GM12878 (cell line): Measurements from ENCODE around the gene PGLYRP4. TPM values are rescaled to one million over a fixed set of nuclear protein-coding genes. Genes with fewer than 3 reads are reported as not detected.

ENCODE experiments used
- ATAC-seq: fragments of 200-7000 bp; cut with Tn5 transposase; 3 replicates; pipeline ENCODE4 v1.9.1; 2020; ENCODE audit warnings: mild to moderate bottlenecking, moderate library complexity
- BruUV-seq: library from RNA; stranded (reverse); fragments of 400-500 nt; replicated peaks from 2 replicates; lab custom pipeline; 2021; lab: Mats Ljungman, UMichigan
- CTCF ChIA-PET: fragments of 300-600 bp; sonication (Branson Sonifier 250); formaldehyde crosslinking; extraction: SDS; loops from one replicate; lab custom pipeline; 2021; ENCODE audit warnings: inconsistent platforms; lab: Yijun Ruan, JAX
- POLR2A ChIA-PET: fragments of 350-600 bp; formaldehyde crosslinking; extraction: SDS; loops from one replicate; lab custom pipeline; 2021; ENCODE audit warnings: inconsistent platforms; lab: Charles Lee
- RAD21 ChIA-PET: fragments of 300-600 bp; sonication (Branson Sonifier 250); formaldehyde crosslinking; loops from one replicate; lab custom pipeline; 2023; ENCODE audit warnings: antibody characterized with exemption; ENCODE audit not compliant: unreplicated experiment; lab: Charles Lee
- SMC1A ChIA-PET: fragments of 300-600 bp; sonication (Branson Sonifier 250); formaldehyde crosslinking; loops from one replicate; lab custom pipeline; 2023; ENCODE audit not compliant: unreplicated experiment, uncharacterized antibody; lab: Charles Lee
- DNase-seq: peaks from one replicate; pipeline ENCODE4 v3.0.0-alpha.2; 2011; ENCODE audit warnings: low read depth, low spot score
- FAIRE-seq: peaks from 3 replicates; lab custom pipeline; 2011; peaks lifted over from hg19 to GRCh38; lab: Jason Lieb, UNC
- H2AFZ ChIP-seq: 2 replicates; pipeline ENCODE4 v1.6.0; 2011; ENCODE audit warnings: low read depth, low read length, control low read depth; ENCODE audit not compliant: control insufficient read depth
- H3K27ac ChIP-seq: 2 replicates; pipeline ENCODE4 v1.5.1; 2011; ENCODE audit warnings: control low read depth; ENCODE audit not compliant: control insufficient read depth, insufficient read depth
- H3K27me3 ChIP-seq, 2 experiments: replicated peaks in 1 of 2; 2 replicates each; pipeline versions ENCODE4 v1.6.0 to v1.6.1; 2011; ENCODE audit warnings: low read length in 1 of 2; ENCODE audit not compliant: control insufficient read depth in 2 of 2, insufficient read depth in 2 of 2
- H3K36me3 ChIP-seq, 2 experiments: 2 replicates each; pipeline ENCODE4 v1.5.1; 2011; ENCODE audit warnings: low read length in 1 of 2; ENCODE audit not compliant: control insufficient read depth in 2 of 2, insufficient read depth in 2 of 2
- H3K4me1 ChIP-seq: 2 replicates; pipeline ENCODE4 v1.6.1; 2011; ENCODE audit warnings: mild to moderate bottlenecking, low read length, moderate library complexity, mixed read lengths; ENCODE audit not compliant: control insufficient read depth, insufficient read depth
- H3K4me2 ChIP-seq: 2 replicates; pipeline ENCODE4 v1.6.0; 2011; ENCODE audit warnings: control low read depth; ENCODE audit not compliant: control insufficient read depth, insufficient read depth
- H3K4me3 ChIP-seq: fragments of 200-600 bp; sonication (generic); 2 replicates; pipeline ENCODE4 v1.5.1; 2016
- H3K79me2 ChIP-seq: 2 replicates; pipeline ENCODE4 v1.6.0; 2011; ENCODE audit warnings: low read length; ENCODE audit not compliant: control insufficient read depth, insufficient read depth
- H3K9ac ChIP-seq: 2 replicates; pipeline ENCODE4 v1.8.0; 2011; ENCODE audit warnings: low read length, control low read depth, mixed read lengths; ENCODE audit not compliant: control insufficient read depth, insufficient read depth
- H3K9me3 ChIP-seq: replicated peaks from 3 replicates; pipeline ENCODE4 v1.5.1; 2011; ENCODE audit warnings: mild to moderate bottlenecking, low read length; ENCODE audit not compliant: control insufficient read depth, insufficient read depth
- H4K20me1 ChIP-seq: 2 replicates; pipeline ENCODE4 v1.6.0; 2011; ENCODE audit not compliant: control insufficient read depth, insufficient read depth
- BACH1 ChIP-seq: fragments of 450-650 bp; IDR thresholded peaks from 2 replicates; pipeline ENCODE4 v1.6.1; 2017; ENCODE audit warnings: mild to moderate bottlenecking, borderline replicate concordance
- CREM ChIP-seq: IDR thresholded peaks from 2 replicates; pipeline ENCODE4 v1.6.1; 2014; ENCODE audit warnings: antibody characterized with exemption, low read depth
- ETV6 ChIP-seq, 2 experiments: fragments of 450-650 bp in 1 of 2; IDR thresholded peaks in 1 of 2; conservative IDR thresholded peaks in 1 of 2; 2 replicates each; pipeline ENCODE4 v1.6.1; 2014; ENCODE audit warnings: antibody characterized with exemption in 1 of 2, borderline replicate concordance in 1 of 2, low read depth in 1 of 2, mild to moderate bottlenecking in 1 of 2, moderate library complexity in 1 of 2
- FOXM1 ChIP-seq: IDR thresholded peaks from 2 replicates; pipeline ENCODE4 v1.6.1; 2012; ENCODE audit warnings: low read depth, mild to moderate bottlenecking, inconsistent platforms, low read length, moderate library complexity
- KAT2A ChIP-seq: conservative IDR thresholded peaks from 2 replicates; pipeline ENCODE4 v1.6.1; 2011; ENCODE audit warnings: low read depth, low read length; ENCODE audit not compliant: control insufficient read depth
- KDM1A ChIP-seq: fragments of 200-600 bp; sonication (generic); IDR thresholded peaks from 2 replicates; pipeline ENCODE4 v1.6.1; 2016; ENCODE audit warnings: borderline replicate concordance
- MEF2A ChIP-seq: IDR thresholded peaks from 2 replicates; pipeline ENCODE4 v1.6.1; 2011; ENCODE audit warnings: low read depth, mild to moderate bottlenecking, low read length, moderate library complexity; ENCODE audit not compliant: insufficient read depth
- MTA2 ChIP-seq: fragments of 450-650 bp; IDR thresholded peaks from 2 replicates; pipeline ENCODE4 v1.6.1; 2016; ENCODE audit warnings: low read depth, mild to moderate bottlenecking, moderate library complexity
- MXI1 ChIP-seq: fragments of 150-350 bp; IDR thresholded peaks from 2 replicates; pipeline ENCODE4 v1.6.1; 2011; ENCODE audit warnings: low read depth, mild to moderate bottlenecking, inconsistent platforms, low read length, improper control_type of control experiment
- MYC ChIP-seq: IDR thresholded peaks from 2 replicates; pipeline ENCODE4 v1.6.1; 2011; ENCODE audit warnings: mild to moderate bottlenecking, low read length, moderate library complexity, inconsistent platforms; ENCODE audit not compliant: insufficient read depth, insufficient replicate concordance, insufficient read length, severe bottlenecking
- SP1 ChIP-seq: IDR thresholded peaks from one replicate; pipeline ENCODE4 v1.6.1; 2011; ENCODE audit warnings: low read depth, low read length
- SPI1 ChIP-seq: IDR thresholded peaks from 2 replicates; pipeline ENCODE4 v1.6.1; 2011; ENCODE audit warnings: low read depth, mild to moderate bottlenecking, low read length, moderate library complexity, borderline replicate concordance; ENCODE audit not compliant: insufficient read depth
- ZZZ3 ChIP-seq: IDR thresholded peaks from 2 replicates; pipeline ENCODE4 v1.6.1; 2011; ENCODE audit warnings: low read depth; ENCODE audit not compliant: control insufficient read depth, insufficient read length
- in situ Hi-C: fragments of 300-500 bp; cut with MboI; formaldehyde crosslinking; loops from 9 replicates; pipeline ENCODE4 v1.14.3; 2018; ENCODE audit warnings: mixed read lengths
- intact Hi-C: fragments of 100-400 bp; cut with micrococcal nuclease; formaldehyde crosslinking; loops from one replicate; pipeline ENCODE4 v1.14.2; 2022; ENCODE audit not compliant: unreplicated experiment
- polyA plus RNA-seq, 11 experiments: library from polyadenylated mRNA; depleted of rRNA in 4 of 11; unstranded in 6 of 11; stranded (reverse) in 5 of 11; fragments of >200 nt; fragmentation: Nextera tagmentation in 4 of 11; fragmentation: Illumina TruSeq in 1 of 11; extraction: Ambion mirVana in 4 of 11; extraction: Trizol in 1 of 11; gene quantifications; 1 replicate in 1 of 11; 2 replicates in 10 of 11; pipeline versions ENCODE4 v1.2.1 to v1.2.3, GENCODE V29; 2011 to 2016; ENCODE audit warnings: inconsistent platforms in 2 of 11, missing spikeins in 2 of 11, low read depth in 1 of 11
- total RNA-seq, 4 experiments: library from RNA; depleted of rRNA in 3 of 4; stranded (reverse); fragments of >200 nt in 3 of 4; fragmentation: Illumina TruSeq in 1 of 4; extraction: Trizol in 1 of 4; gene quantifications; 2 replicates each; pipeline versions ENCODE4 v1.2.1 to v1.2.3, GENCODE V29; 2013 to 2021
- TF ChIP-seq, protein P1 (sequence below): IDR thresholded peaks from 2 replicates; pipeline ENCODE4 v1.6.1; 2012; ENCODE audit warnings: mild to moderate bottlenecking, low read depth, low read length
- TF ChIP-seq, protein P2 (sequence below): fragments of 450-650 bp; IDR thresholded peaks from 2 replicates; pipeline ENCODE4 v1.6.1; 2016; ENCODE audit warnings: mild to moderate bottlenecking
- TF ChIP-seq, protein P3 (sequence below): fragments of 450-650 bp; IDR thresholded peaks from 2 replicates; pipeline ENCODE4 v1.6.1; 2016; ENCODE audit warnings: mild to moderate bottlenecking, moderate library complexity, borderline replicate concordance

PGLYRP4 gene
- total and polyA plus RNA-seq, 10 of the 15 experiments (the other 5 are each of a cell fraction or from before 2014, with no cell fraction given) = 0.22 to 3.0 (median 0.44) TPM

- BruUV-seq = no TSS peak
- POLR2A ChIA-PET = no interaction called here
- no peak for TF ChIP-seq SP1
- TF ChIP-seq SPI1 = no peak
- TF ChIP-seq MEF2A = no peak
- TF ChIP-seq, protein P1, sequence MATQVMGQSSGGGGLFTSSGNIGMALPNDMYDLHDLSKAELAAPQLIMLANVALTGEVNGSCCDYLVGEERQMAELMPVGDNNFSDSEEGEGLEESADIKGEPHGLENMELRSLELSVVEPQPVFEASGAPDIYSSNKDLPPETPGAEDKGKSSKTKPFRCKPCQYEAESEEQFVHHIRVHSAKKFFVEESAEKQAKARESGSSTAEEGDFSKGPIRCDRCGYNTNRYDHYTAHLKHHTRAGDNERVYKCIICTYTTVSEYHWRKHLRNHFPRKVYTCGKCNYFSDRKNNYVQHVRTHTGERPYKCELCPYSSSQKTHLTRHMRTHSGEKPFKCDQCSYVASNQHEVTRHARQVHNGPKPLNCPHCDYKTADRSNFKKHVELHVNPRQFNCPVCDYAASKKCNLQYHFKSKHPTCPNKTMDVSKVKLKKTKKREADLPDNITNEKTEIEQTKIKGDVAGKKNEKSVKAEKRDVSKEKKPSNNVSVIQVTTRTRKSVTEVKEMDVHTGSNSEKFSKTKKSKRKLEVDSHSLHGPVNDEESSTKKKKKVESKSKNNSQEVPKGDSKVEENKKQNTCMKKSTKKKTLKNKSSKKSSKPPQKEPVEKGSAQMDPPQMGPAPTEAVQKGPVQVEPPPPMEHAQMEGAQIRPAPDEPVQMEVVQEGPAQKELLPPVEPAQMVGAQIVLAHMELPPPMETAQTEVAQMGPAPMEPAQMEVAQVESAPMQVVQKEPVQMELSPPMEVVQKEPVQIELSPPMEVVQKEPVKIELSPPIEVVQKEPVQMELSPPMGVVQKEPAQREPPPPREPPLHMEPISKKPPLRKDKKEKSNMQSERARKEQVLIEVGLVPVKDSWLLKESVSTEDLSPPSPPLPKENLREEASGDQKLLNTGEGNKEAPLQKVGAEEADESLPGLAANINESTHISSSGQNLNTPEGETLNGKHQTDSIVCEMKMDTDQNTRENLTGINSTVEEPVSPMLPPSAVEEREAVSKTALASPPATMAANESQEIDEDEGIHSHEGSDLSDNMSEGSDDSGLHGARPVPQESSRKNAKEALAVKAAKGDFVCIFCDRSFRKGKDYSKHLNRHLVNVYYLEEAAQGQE = no peak
- TF ChIP-seq MTA2 = no peak
- no peak for TF ChIP-seq ETV6 (conservative IDR thresholded peaks at IDR 0.05 in 1 of 2, IDR thresholded peaks at IDR 0.05 in 1 of 2; ENCODE audit: borderline replicate concordance in 1 of 2, low read depth in 1 of 2)
- TF ChIP-seq, protein P2, sequence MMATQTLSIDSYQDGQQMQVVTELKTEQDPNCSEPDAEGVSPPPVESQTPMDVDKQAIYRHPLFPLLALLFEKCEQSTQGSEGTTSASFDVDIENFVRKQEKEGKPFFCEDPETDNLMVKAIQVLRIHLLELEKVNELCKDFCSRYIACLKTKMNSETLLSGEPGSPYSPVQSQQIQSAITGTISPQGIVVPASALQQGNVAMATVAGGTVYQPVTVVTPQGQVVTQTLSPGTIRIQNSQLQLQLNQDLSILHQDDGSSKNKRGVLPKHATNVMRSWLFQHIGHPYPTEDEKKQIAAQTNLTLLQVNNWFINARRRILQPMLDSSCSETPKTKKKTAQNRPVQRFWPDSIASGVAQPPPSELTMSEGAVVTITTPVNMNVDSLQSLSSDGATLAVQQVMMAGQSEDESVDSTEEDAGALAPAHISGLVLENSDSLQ = no peak
- TF ChIP-seq, protein P3, sequence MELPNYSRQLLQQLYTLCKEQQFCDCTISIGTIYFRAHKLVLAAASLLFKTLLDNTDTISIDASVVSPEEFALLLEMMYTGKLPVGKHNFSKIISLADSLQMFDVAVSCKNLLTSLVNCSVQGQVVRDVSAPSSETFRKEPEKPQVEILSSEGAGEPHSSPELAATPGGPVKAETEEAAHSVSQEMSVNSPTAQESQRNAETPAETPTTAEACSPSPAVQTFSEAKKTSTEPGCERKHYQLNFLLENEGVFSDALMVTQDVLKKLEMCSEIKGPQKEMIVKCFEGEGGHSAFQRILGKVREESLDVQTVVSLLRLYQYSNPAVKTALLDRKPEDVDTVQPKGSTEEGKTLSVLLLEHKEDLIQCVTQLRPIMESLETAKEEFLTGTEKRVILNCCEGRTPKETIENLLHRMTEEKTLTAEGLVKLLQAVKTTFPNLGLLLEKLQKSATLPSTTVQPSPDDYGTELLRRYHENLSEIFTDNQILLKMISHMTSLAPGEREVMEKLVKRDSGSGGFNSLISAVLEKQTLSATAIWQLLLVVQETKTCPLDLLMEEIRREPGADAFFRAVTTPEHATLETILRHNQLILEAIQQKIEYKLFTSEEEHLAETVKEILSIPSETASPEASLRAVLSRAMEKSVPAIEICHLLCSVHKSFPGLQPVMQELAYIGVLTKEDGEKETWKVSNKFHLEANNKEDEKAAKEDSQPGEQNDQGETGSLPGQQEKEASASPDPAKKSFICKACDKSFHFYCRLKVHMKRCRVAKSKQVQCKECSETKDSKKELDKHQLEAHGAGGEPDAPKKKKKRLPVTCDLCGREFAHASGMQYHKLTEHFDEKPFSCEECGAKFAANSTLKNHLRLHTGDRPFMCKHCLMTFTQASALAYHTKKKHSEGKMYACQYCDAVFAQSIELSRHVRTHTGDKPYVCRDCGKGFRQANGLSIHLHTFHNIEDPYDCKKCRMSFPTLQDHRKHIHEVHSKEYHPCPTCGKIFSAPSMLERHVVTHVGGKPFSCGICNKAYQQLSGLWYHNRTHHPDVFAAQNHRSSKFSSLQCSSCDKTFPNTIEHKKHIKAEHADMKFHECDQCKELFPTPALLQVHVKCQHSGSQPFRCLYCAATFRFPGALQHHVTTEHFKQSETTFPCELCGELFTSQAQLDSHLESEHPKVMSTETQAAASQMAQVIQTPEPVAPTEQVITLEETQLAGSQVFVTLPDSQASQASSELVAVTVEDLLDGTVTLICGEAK = no peak
- no peak for TF ChIP-seq MXI1
- TF ChIP-seq KDM1A = no peak
- TF ChIP-seq KAT2A = no peak
- TF ChIP-seq BACH1 = no peak
- TF ChIP-seq CREM = no peak
- TF ChIP-seq ZZZ3 = no peak
- TF ChIP-seq MYC = no peak
- TF ChIP-seq FOXM1 = no peak
These were observed 15.5 kb upstream of the PGLYRP4 start for GRCh38 chr1:153364156-153364555.

More at GRCh38 chr1:153364156-153364555, 15.5 kb upstream of the PGLYRP4 start:
- in situ Hi-C loops (no loop called here), intact Hi-C loops (no loop called here)
- CTCF ChIA-PET = interaction anchor here (1.2 to 1.8 kb wide), 2 partner anchors 9 to 52 kb away, joined by 3 read pairs; no protein-coding TSS in a partner anchor
- Histone ChIP-seq H3K4me3 (no peak overlapping the region), H3K79me2 (no peaks in the 10 kb centered on the region), H2AFZ (no peak overlapping the region), H3K9ac (no peak overlapping the region), H3K27ac (no peak overlapping the region), H3K36me3 (no peaks in the 10 kb centered on the region), H3K4me1 (no peaks in the 10 kb centered on the region), H3K27me3 (no peaks in the 10 kb centered on the region), H3K9me3 (no peaks in the 10 kb centered on the region), H3K4me2 (no peak overlapping the region), H4K20me1 (no peaks in the 10 kb centered on the region)
- RAD21 ChIA-PET = no interaction called here
- no peak for DNase-seq
- no peak for FAIRE-seq
- SMC1A ChIA-PET = interaction anchor here (1.9 kb wide), 1 partner anchor 11 kb away, joined by 5 read pairs; no protein-coding TSS in a partner anchor
- no peak for ATAC-seq
